Skin epidermis (tissue), 12 donors: Measurements from ENCODE around the gene MANEA.
"Not testable (repeated sequence)": the region's sequence is repeated elsewhere in the genome, so short reads cannot be mapped to it uniquely, and the experiment has no call there.

Experiments
- H3K27ac ChIP-seq, 21 experiments: fragments of 200-600 bp; sonication (generic) in 11 of 21; one replicate each; pipeline ENCODE4 v1.5.0; 2020; ENCODE audit warnings: mild to moderate bottlenecking in 3 of 21, inconsistent platforms in 2 of 21, moderate library complexity in 2 of 21
- H3K4me3 ChIP-seq, 7 experiments: fragments of 200-600 bp; sonication (generic) in 2 of 7; one replicate each; pipeline ENCODE4 v1.5.0; 2020; ENCODE audit warnings: inconsistent platforms in 2 of 7, mild to moderate bottlenecking in 2 of 7, moderate library complexity in 1 of 7

The MANEA gene

DNA sequence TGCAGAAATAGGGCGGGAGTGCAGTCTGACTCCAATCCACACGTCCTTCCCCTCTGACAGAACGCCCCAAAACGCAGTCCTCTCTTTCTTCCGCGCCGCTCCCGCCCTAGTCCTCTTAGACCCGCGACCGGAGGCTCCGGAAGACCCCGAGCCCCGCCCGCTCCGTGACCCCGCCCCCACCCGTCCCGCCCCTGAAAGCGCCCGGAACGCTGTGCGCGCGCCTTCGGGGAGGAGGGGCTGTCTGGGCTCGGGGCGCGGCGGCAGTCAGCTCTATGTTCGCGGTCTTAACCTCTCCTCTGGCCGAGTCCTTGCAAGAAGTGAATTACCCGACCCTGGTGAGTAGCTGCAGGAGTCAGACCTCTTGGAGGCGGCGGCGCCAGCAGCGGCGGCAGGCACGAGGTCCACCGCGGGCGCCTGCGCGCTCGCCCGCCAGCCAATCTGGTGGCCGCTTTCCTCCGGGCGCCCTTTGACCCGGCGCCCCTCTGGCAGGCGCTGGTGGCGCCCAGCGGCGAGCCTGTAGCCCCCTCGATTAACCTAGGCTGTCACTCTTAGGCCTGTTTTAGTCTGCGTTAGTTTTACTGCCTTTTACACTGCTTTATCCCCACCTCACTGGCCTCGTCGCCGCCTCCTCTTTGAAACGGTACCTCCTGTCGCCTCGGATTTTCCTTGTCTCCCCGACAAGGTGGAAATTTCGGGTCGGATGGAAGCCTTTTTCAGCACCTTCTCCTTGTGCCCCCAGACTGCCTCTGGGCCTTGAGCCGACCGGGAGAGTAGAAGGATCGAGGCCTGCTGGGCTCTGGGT is at the start of gene MANEA:
MANEA (plus strand) TSS at position 232 of the 802 bp plus-strand sequence. CDS start 8,905 bp downstream, outside the sequence.
- Histone ChIP-seq H3K4me3 (peak within 1 kb of the TSS; percentile 53 to 81 (median 67)), H3K27ac (peak within 1 kb of the TSS; percentile 59 to 96 (median 89))

GRCh38 chr6:95529762-95530161 is 47.6 kb upstream of the MANEA start:
- no peak overlapping the region for H3K4me3 ChIP-seq
- H3K27ac ChIP-seq = no peak overlapping the region

- no peak overlapping the region for H3K27ac ChIP-seq
- no peak overlapping the region for H3K4me3 ChIP-seq
These were observed 47.0 kb upstream of the MANEA start for GRCh38 chr6:95530176-95530819.

DNA sequence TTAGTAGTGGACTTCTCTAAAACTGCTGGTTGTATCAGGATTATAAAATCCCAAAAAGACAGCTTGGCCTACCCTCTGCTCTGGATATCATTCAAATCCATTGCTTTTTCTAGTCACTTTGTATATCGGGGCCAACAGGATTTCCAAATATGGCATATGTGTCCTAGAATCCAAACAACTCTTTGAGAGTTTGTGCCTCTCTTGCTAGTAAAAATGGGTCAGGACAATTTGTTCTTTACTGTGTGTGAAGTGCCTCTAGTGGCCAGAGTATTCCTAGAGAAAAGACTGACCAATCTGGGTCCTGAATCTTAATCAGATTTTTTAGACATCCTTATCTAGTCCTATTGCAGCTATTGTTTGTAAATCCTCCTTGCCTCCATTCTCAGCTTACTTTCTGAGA is 33.5 kb upstream of the MANEA start:
- H3K27ac ChIP-seq = no peak overlapping the region
- no peak overlapping the region for H3K4me3 ChIP-seq

- no peak overlapping the region for H3K4me3 ChIP-seq
- H3K27ac ChIP-seq = peak overlapping the region in 3 of 21 experiments; percentile 20 to 21 (median 20)
These were observed 32.7 kb upstream of the MANEA start for GRCh38 chr6:95544517-95545225.

- peak overlapping the region in 2 of 21 experiments; percentile 20 for H3K27ac ChIP-seq
- H3K4me3 ChIP-seq = no peak overlapping the region
These were observed 32.1 kb upstream of the MANEA start for GRCh38 chr6:95545226-95545625.

GRCh38 chr6:95545686-95546085 is 31.6 kb upstream of the MANEA start:
- H3K27ac ChIP-seq = peak overlapping the region in 1 of 21 experiments; percentile 20
- H3K4me3 ChIP-seq = no peak overlapping the region

DNA sequence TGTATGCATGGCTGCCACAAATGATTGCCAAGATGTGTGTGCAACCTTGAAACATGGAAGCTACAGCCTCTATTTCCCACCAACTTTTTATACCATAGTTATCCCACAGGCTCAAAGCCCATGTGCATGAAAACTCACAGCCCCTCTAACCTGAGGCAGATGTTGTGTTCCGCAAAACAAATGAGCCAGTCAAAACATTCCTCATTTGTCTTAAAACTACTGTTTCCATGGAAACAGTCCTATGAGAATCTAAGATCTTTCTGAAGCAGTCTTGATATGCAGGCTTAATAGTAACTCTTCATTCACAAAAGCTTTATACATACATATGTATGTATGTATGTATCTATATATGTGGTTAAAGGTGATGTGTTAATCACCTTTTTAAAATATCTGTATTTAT is 31.2 kb upstream of the MANEA start:
- H3K27ac ChIP-seq = no peak overlapping the region
- H3K4me3 ChIP-seq = no peak overlapping the region

- Histone ChIP-seq H3K27ac (no peak overlapping the region), H3K4me3 (no peak overlapping the region)
These were observed 30.3 kb upstream of the MANEA start for GRCh38 chr6:95547043-95547442.

DNA sequence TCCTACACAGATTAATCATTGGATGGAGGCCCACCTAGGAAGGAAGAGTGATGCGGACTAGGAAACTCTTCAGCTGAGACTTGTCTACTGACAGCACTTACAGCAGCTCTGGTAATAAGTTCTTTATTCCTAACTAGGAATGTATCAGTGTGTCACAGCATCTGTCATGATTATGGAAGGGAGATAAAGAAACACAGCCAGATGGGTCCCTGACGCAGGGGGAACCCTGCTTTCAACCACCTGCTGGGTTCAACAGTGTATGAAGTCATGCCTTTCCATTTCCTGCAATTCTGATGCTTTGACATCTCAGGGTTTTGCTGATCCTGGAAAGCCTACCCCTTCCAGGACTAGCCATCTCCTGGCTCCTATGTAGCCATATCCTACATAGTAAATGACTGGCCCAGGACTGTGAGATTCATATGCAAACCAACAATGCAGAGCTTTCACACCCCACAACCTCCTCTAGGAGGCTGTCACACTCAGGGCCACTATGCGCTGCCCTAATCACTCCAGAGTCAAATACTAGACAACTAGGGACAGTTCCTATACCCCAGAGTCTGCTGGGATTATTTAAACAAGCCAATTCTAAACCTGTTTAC is 29.0 kb upstream of the MANEA start:
- Histone ChIP-seq H3K4me3 (no peak overlapping the region), H3K27ac (no peak overlapping the region)

GRCh38 chr6:95551678-95552324 is 25.5 kb upstream of the MANEA start:
- Histone ChIP-seq H3K27ac (no peak overlapping the region), H3K4me3 (no peak overlapping the region)

DNA sequence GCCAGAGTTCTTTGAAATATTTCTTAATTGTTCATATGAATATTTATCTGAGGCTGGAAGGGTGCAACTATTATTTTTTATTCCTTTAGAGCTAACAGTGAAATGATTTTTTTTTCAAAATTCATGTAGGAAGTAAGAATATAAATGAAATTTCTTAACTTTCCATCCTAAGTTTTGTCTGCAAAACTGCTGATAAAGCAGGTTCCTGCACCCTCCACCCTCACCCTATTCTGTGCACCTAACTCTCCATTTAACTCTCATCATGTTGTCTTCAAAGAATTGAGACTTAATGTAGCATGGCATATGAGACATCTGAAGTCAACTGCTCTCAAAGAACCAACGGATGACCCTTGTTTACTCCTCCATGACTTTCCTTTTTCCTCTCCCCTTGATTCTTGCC is 23.5 kb upstream of the MANEA start:
- Histone ChIP-seq H3K4me3 (no peak overlapping the region), H3K27ac (no peak overlapping the region)

DNA sequence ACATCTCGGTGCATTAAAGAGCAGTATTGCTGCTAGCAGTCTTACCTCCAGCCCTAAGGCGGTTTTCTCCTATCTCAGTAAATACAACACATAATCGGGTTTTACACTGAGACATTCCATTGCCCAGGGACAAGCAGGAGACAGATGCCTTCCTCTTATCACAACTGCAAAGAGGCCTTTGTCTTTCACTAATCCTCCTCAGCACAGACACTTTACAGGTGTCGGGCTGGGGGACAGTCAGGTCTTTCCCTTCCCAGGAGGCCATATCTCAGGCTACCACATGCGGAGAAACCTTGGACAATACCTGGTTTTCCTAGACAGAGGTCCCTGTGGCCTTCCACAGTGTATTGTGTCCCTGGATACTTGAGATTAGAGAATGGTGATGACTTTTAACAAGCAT is 16.4 kb upstream of the MANEA start:
- H3K4me3 ChIP-seq, H3K27ac ChIP-seq: not testable (repeated sequence)

GRCh38 chr6:95569560-95569959 is 7.8 kb upstream of the MANEA start:
- Histone ChIP-seq H3K27ac (no peak overlapping the region), H3K4me3 (no peak overlapping the region)

GRCh38 chr6:95572098-95572497 is 5.2 kb upstream of the MANEA start:
- Histone ChIP-seq H3K27ac (no peak overlapping the region), H3K4me3 (no peak overlapping the region)

DNA sequence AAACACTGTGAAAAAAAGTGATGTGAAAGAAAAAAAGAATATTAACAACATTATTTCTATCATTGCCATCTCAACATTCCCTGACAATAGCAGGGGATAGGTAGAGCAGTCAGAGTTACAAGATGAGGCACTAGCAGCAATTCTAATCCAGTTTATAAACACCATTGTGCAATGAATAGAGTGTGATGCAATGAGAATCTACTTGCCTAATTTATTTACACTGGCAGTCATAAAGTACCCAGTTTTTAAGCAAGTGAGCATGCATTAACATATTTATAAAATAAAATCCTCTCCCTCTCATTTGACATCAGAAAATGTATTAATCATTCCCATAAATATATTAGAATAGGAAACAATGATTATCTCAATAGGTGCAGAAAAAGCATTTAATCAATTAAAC is 2.5 kb upstream of the MANEA start:
- Histone ChIP-seq H3K27ac (peak overlapping the region in 1 of 21 experiments; percentile 96), H3K4me3 (no peak overlapping the region)

DNA sequence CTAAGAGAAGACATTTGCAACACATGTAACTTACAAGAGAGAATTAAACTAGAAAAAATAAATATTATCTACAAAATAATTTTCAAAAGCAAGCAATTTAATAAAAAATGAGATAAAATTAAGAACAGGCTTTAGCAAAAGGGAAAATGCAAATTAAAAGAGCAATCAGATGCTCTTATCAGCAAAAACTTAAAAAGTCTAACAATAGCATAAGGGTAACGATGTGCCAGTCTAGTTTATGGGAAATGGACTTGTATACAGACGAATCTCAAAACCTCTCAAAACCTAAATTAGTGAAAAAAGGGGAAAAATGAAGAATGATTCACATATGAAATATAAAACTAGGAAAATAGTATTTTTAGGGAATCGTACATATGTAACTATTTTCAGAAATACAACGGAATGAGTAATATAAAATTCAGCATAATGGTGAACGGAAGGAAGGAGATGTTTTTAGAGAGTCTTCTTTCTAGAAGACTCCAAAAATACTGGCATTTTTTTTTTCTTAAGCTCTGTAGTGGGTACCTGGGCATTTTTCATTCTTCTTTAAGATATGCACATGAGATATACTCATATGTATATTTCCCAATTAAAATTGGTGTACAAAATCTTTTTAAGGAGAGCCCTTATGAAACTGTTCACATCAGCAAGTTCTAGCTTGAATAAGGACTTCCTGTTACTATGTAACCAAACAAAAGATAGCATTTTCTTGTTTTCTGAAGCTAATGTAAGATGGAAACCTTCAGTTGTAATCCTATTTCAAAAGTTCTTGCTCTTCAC is 927 bp upstream of the MANEA start:
- Histone ChIP-seq H3K27ac (peak overlapping the region; percentile 59 to 96 (median 89)), H3K4me3 (peak overlapping the region; percentile 53 to 81 (median 67))

DNA sequence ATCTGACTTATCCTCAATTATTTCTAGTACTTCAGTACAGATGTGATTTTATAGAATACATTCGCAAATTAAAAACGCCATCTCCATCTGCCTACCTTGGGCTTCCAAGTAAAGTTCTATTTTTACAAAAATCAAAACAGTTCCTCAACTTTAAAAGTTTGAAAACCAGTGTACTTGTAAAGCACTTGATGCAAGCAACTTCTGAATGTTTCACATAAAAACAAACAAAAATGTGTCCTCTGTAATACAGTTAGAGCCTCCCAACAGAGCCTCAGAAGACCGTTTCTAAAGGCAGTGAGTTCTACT is 384 bp upstream of the MANEA start:
- H3K27ac ChIP-seq = peak overlapping the region; percentile 59 to 96 (median 89)
- peak overlapping the region; percentile 53 to 81 (median 67) for H3K4me3 ChIP-seq

- Histone ChIP-seq H3K4me3 (peak overlapping the region; percentile 53 to 81 (median 67)), H3K27ac (peak overlapping the region; percentile 59 to 96 (median 89))
These were observed 723 bp downstream of the MANEA start for GRCh38 chr6:95578106-95578410.
